HG02798 (cell line): ENCODE data around the gene PTPRT.
"Not testable (repeated sequence)": the region's sequence is repeated elsewhere in the genome, so short reads cannot be mapped to it uniquely, and the experiment has no call there.

Experiments
- ATAC-seq: cut with Tn5 transposase; IDR thresholded peaks from one replicate; pipeline ENCODE4 v1.9.1; 2021; ENCODE audit warnings: mild to moderate bottlenecking; ENCODE audit not compliant: unreplicated experiment, poor library complexity

The PTPRT gene

GRCh38 chr20:42941629-42942028 is 248.1 kb downstream of the PTPRT start:
- no peak for ATAC-seq

GRCh38 chr20:42938441-42939205 is 251.1 kb downstream of the PTPRT start:
- ATAC-seq = no peak

- ATAC-seq = no peak
Measured at GRCh38 chr20:42936482-42936881, 253.2 kb downstream of the PTPRT start.

GRCh38 chr20:42924215-42924614 is 265.5 kb downstream of the PTPRT start:
- no peak for ATAC-seq

- no peak for ATAC-seq
Measured at GRCh38 chr20:42923348-42923918, 266.3 kb downstream of the PTPRT start.

GRCh38 chr20:42920776-42921175 is 268.9 kb downstream of the PTPRT start:
- no peak for ATAC-seq

GRCh38 chr20:42919316-42919715 is 270.4 kb downstream of the PTPRT start:
- no peak for ATAC-seq

- no peak for ATAC-seq
Measured at GRCh38 chr20:42915081-42915480, 274.6 kb downstream of the PTPRT start.

GRCh38 chr20:42914302-42914701 is 275.4 kb downstream of the PTPRT start:
- ATAC-seq = no peak

GRCh38 chr20:42910808-42911207 is 278.9 kb downstream of the PTPRT start:
- not testable (repeated sequence) for ATAC-seq

GRCh38 chr20:42907730-42908129 is 282.0 kb downstream of the PTPRT start:
- ATAC-seq = no peak

GRCh38 chr20:42906120-42906519 is 283.6 kb downstream of the PTPRT start:
- no peak for ATAC-seq

- no peak for ATAC-seq
Measured at GRCh38 chr20:42902509-42902908, 287.2 kb downstream of the PTPRT start.

GRCh38 chr20:42901689-42902440 is 287.8 kb downstream of the PTPRT start:
- no peak for ATAC-seq

- not testable (repeated sequence) for ATAC-seq
Measured at GRCh38 chr20:42900764-42901163, 288.9 kb downstream of the PTPRT start.

GRCh38 chr20:42895020-42895419 is 294.7 kb downstream of the PTPRT start:
- no peak for ATAC-seq

GRCh38 chr20:42894483-42894882 is 295.2 kb downstream of the PTPRT start:
- no peak for ATAC-seq

- ATAC-seq = no peak
Measured at GRCh38 chr20:42889517-42889916, 300.2 kb downstream of the PTPRT start.

GRCh38 chr20:42887281-42887680 is 302.4 kb downstream of the PTPRT start:
- ATAC-seq = no peak

- no peak for ATAC-seq
Measured at GRCh38 chr20:42886801-42887200, 302.9 kb downstream of the PTPRT start.

GRCh38 chr20:42886046-42886445 is 303.7 kb downstream of the PTPRT start:
- ATAC-seq = no peak
